OCI-LY1 (cell line): ENCODE data around the gene NELL1.

Experiments
- EZH2 ChIP-seq: fragments of 200-600 bp; sonication (generic), shearing (Covaris generic); IDR thresholded peaks from 2 replicates; pipeline ENCODE4 v1.8.0; 2017; ENCODE audit warnings: borderline replicate concordance, mixed run types, mild to moderate bottlenecking, antibody characterized with exemption, low read length, moderate library complexity, mixed read lengths
- TF ChIP-seq, protein P1 (sequence below): fragments of 200-600 bp; sonication (generic), shearing (Covaris generic); IDR thresholded peaks from 2 replicates; pipeline ENCODE4 v1.5.1; 2017; ENCODE audit warnings: mild to moderate bottlenecking, antibody characterized with exemption, low read length, moderate library complexity, mixed read lengths

DNA sequence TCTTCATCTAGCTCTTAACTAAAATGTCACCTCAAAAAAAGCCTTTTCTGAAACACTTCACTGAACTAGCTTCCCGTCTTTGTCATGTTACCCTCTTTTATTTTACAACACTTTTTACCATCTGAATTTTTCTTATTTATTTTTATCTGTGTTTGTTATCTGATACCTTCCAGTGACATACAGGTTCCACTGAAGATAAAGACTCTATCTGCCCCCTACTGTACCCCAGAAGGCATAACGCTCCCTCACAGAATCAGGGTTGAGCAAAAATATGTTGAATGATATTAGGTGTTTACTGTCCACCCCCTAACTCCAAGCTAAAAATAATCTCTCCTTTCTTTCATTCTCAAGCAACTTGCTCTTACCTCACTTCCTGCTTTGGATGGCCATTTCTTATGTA lies 654.2 kb downstream of the NELL1 start:
- TF ChIP-seq, protein P1, sequence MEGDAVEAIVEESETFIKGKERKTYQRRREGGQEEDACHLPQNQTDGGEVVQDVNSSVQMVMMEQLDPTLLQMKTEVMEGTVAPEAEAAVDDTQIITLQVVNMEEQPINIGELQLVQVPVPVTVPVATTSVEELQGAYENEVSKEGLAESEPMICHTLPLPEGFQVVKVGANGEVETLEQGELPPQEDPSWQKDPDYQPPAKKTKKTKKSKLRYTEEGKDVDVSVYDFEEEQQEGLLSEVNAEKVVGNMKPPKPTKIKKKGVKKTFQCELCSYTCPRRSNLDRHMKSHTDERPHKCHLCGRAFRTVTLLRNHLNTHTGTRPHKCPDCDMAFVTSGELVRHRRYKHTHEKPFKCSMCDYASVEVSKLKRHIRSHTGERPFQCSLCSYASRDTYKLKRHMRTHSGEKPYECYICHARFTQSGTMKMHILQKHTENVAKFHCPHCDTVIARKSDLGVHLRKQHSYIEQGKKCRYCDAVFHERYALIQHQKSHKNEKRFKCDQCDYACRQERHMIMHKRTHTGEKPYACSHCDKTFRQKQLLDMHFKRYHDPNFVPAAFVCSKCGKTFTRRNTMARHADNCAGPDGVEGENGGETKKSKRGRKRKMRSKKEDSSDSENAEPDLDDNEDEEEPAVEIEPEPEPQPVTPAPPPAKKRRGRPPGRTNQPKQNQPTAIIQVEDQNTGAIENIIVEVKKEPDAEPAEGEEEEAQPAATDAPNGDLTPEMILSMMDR = no peak
- no peak for TF ChIP-seq EZH2
